AG08395 (cell line): ENCODE measurements around the gene FAM81A.
A peak's percentile ranks its signal among the peaks of the same experiment; 100 is the strongest.
"Not testable (repeated sequence)": the region's sequence is repeated elsewhere in the genome, so short reads cannot be mapped to it uniquely, and the experiment has no call there.

Experiments used
- DNase-seq: peaks from one replicate; pipeline ENCODE4 v3.0.0; 2012; ENCODE audit warnings: mixed read lengths, low spot score

The FAM81A gene

DNA sequence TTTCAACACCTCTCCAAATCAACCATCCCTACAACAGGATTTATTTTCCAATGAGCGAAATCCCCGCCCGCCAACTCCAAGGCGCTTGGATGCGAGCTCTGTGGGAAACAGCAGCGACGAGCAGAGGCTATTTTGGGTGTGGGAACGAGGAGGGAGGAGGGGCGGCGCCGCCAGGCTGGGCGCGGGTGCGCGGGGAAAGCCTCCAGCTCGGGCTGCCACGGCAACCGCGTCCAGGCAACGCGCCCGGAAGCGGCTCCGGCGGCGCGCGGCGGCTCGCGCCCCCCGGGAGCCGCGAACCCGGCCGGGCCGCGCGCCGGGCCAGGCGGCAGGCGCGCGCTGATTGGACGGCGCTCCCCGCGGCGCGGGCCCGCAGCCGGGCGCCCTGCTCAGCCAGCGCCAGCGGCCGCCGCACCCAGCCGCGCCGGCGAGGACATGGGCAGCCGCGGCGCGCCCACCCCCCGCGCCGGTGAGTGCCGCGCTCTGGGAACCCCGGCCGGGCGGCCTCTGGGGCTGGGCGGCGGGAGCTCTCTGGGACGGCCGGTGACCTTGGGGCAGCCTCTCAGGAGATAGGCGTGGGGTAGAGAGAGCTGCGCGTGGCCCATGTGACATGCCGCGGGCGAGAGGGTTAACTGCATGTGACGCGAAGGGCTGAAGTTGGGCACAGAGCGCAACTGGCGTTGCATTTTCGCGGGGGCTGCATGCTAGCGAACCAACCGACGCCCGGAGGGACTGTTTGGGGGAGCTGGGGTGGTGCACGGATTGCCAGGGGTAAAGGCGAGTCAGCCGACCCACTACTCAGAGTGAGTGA lies at the start of gene FAM81A:
Gene FAM81A (plus strand): TSS at position 370 of the 808 bp plus-strand sequence. CDS start 20,441 bp downstream, outside the sequence.
- peak; percentile 84 for DNase-seq

GRCh38 chr15:59388670-59389069 lies 49.3 kb upstream of the FAM81A start:
- DNase-seq = peak; percentile 70

- no peak for DNase-seq
These were observed 45.7 kb upstream of the FAM81A start for GRCh38 chr15:59392299-59392698.

GRCh38 chr15:59394166-59394661 lies 43.8 kb upstream of the FAM81A start:
- DNase-seq = no peak

- no peak for DNase-seq
These were observed 41.8 kb upstream of the FAM81A start for GRCh38 chr15:59396211-59396610.

DNA sequence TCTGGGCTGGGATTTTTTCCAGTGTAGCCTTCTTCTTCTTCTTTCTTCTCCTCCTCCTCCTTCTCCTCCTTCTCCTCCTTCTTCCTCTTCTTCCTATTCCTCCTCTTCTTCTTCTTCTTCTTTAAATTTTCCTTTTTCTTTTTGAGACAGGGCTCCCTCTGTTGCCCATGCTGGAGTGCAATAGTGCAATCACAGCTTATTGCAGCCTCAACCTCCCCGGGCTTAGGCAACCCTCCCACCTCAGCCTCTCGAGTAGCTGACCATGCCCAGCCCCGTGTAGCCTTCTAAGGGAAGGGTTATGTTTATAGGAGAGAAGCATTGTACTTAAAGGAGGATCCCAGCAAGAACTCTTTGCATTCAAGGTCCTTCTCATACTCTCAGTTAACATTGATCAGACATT lies 41.3 kb upstream of the FAM81A start:
- no peak for DNase-seq

DNA sequence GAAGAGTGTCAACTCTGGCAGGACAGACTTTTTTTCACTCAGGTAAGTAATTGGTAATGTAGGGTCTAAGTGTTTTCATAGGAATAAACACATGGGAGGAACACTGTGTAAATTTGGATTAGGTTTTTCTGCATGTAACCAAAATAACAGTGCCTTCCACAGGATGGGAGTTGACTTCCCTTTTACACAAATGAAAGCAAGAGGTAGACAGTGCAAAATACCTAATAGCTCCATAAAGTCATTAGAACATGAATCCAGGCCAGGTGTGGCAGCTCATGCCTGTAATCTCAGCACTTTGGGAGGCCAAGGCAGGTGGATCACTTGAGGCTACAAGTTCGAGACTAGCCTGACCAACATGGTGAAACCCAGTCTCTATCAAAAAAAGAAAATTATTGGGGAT lies 39.8 kb upstream of the FAM81A start:
- DNase-seq = no peak

GRCh38 chr15:59399465-59400102 lies 38.4 kb upstream of the FAM81A start:
- no peak for DNase-seq

DNA sequence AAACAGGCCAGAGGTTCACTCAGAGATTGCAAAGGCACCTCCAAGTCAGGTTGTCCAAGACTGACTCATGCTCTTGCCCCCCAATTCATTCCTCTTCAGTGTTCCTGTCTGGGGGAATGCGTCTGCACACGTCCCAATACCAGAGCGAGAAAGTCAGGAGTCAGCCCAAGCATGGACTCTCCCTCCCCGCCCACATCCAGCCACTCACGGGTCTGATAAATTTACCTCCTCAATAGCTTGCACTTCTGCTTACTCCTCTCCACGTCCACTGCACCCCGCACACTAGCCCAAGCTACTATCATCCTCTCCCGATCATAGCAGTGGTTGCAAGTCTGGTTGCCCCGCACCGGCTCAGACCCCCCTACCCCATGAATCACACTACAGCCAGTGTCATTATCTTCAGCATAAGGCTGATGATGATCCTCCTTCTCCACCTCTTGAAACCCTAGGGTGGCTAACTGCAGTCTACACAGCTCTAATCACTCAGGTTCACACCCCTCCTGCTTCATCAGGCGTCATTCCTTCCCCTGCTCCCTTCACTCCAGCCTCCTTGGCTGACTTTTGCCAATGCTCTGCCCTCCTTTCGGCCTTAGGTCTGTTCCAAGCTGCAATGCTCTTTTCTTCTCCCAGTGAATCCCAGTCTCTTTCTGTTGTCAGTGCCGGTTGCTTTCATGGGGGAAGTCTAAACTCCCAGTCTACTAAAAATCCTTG lies 37.7 kb upstream of the FAM81A start:
- no peak for DNase-seq

DNA sequence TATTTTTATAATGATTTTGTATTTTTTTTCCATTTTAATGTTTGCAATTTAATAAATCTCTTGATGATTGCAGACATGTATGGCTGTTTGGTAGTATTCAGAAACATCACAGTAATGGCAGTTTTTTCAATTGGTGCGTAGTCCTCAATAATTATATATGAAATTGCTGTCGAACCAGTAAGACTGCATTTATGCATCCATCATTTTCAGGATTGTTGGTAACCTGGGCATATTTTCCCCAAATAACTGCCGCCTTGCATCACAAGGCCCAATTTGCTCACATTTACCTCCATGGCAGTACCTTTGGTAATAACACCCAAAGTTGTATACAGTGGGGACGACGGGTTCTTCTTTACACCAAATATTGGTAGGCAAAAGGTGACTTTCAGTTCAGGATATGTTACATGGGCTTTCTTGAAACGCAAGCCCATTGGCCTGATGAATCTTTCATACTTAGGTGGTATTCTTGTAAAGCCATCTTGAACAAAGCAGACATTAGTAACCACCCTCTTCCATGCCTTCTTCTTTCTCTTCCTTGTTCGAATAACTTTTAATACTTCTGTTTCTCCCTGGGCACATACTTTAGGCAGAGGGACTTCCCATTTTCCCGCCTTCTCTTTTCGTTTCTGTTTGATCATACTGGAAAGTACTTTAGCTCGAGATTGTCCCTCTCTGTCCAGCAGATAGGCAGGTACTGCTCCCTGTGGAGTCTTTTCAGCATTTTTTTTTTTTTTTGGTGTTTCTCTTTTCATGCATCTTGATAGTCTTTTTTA lies 36.7 kb upstream of the FAM81A start:
- not testable (repeated sequence) for DNase-seq

- DNase-seq = no peak
These were observed 36.0 kb upstream of the FAM81A start for GRCh38 chr15:59401824-59402569.

GRCh38 chr15:59405079-59405478 lies 32.9 kb upstream of the FAM81A start:
- DNase-seq = no peak

DNA sequence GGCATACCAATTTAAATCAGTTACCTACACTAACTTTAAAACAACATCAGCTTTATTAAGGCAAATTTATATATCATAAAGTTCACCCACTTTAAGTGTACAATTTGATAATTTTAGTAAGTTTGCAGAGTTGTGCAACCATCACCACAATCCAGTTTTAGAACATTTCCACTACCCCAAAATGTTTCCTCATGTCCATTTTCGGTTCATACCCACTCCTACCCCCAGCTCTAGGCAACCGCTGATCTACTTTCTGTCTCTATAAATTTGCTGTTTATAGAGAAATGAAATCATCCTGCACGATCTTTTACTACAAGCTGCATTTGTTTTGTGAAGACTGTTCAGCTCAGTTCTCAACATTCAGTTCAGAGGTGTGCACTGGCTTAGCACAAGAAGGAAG lies 31.5 kb upstream of the FAM81A start:
- DNase-seq = no peak

- DNase-seq = no peak
These were observed 30.0 kb upstream of the FAM81A start for GRCh38 chr15:59407946-59408345.

GRCh38 chr15:59410391-59410896 lies 27.5 kb upstream of the FAM81A start:
- no peak for DNase-seq

DNA sequence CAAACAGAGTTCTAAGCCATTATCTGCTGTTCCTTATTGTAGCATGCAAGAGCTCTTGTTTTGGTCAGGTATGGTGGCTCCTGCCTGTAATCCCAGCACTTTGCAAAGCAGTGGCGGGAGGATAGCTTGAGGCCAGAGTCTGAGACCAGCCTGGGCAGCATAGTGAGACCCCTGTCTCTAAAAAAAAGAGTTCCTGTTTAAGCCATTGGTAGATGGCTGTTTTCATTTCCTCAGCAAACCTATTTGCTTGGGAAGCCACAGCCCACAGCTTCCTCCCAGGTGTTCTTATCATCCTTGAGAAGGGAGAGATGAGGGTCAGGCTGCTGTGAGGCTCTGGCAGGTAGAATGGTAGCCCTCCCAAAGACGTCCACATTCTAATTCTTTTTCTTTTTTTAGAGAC lies 24.4 kb upstream of the FAM81A start:
- no peak for DNase-seq

DNA sequence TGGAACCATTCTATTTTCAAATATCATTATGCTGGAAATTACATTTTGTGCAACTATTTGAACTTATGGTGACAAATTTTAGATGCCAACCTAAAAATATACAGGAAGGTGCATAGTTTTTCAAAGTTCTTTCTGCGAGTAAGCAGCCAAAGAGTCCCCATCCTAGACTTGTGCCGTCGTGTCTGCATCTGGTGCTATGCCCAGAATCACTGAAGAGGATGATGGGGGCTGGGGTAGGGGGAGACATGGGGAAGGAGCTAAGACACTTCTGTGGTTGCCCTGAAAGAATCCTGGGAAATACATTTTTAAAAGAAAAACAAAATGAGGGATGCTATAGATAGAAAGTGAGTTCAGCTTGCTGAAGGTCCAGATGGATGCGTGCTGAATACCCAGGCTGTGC lies 21.2 kb upstream of the FAM81A start:
- DNase-seq = no peak

- no peak for DNase-seq
These were observed 18.8 kb upstream of the FAM81A start for GRCh38 chr15:59419170-59419569.

GRCh38 chr15:59420108-59420507 lies 17.9 kb upstream of the FAM81A start:
- no peak for DNase-seq

GRCh38 chr15:59420986-59421618 lies 16.9 kb upstream of the FAM81A start:
- DNase-seq = peak; percentile 22

- no peak for DNase-seq
These were observed 13.4 kb upstream of the FAM81A start for GRCh38 chr15:59424616-59425015.
